GM10266 (cell line): Measurements from ENCODE around the gene SELENOT.

Source experiments
- DNase-seq: peaks from one replicate; pipeline ENCODE4 v3.0.0; 2012; ENCODE audit errors: extremely low spot score
- TF ChIP-seq, protein P1 (sequence below): IDR thresholded peaks from 2 replicates; pipeline ENCODE4 v1.5.1; 2012; ENCODE audit warnings: mild to moderate bottlenecking, low read depth; ENCODE audit not compliant: control insufficient read depth, insufficient read depth; ENCODE audit errors: missing control alignments

SELENOT gene

DNA sequence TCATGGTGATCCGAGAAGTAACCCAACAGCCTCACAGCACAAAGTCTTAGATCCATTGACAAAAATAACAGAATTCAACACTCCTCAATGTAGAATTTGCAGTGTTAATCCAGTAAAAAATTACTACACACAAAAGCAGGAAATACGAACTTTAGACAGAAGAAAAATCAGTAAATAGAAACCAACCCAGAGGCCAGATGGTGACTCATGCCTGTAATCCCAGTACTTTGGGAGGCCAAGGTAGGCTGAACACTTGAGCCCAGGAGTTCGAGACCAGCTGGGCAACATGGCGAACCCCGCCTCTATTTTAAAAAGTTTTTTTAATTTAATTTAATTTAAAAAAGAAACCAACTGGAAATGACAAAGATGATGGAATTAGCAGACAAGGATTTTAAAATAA, 36.1 kb downstream of the SELENOT start:
- DNase-seq: no peak
- TF ChIP-seq, protein P1, sequence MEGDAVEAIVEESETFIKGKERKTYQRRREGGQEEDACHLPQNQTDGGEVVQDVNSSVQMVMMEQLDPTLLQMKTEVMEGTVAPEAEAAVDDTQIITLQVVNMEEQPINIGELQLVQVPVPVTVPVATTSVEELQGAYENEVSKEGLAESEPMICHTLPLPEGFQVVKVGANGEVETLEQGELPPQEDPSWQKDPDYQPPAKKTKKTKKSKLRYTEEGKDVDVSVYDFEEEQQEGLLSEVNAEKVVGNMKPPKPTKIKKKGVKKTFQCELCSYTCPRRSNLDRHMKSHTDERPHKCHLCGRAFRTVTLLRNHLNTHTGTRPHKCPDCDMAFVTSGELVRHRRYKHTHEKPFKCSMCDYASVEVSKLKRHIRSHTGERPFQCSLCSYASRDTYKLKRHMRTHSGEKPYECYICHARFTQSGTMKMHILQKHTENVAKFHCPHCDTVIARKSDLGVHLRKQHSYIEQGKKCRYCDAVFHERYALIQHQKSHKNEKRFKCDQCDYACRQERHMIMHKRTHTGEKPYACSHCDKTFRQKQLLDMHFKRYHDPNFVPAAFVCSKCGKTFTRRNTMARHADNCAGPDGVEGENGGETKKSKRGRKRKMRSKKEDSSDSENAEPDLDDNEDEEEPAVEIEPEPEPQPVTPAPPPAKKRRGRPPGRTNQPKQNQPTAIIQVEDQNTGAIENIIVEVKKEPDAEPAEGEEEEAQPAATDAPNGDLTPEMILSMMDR: no peak

DNA sequence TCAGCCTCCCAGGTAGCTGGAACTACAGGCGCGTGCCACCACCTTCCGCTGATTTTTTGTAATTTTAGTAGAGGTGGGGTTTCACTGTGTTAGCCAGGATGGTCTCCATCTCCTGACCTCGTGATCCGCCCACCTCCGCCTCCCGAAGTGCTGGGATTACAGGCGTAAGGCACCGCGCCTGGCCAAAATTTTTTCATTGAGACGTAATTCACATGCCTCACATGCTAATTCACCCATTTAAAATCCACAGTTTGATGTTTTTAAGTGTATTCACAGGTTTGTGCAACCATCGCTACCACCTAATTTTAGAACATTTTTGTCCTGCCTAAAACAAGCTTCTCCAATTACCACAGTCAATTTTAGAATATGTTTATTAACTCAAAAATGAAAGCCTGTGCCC, 37.1 kb downstream of the SELENOT start:
- TF ChIP-seq, protein P1: no peak

DNA sequence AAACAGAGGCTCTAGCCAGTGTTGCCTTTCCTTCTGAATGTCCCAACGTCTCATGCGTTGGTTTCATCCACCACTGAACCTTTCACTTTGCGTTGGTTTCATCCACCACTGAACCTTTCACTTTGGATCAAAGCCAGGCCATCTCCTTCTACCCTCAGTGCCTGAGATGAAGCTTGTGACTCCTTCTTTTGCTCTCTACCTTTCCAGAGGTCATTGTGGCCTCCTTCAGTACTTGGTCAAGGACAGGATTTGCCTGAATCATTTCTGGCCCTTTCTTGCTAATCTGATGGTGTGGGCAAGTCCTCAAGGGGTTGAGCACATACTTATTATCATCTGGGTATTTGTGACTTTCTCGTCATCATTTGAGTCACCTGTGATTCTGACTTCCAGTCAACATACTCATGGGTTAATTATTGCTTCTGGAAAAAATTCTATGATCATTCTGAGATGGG, 50.0 kb downstream of the SELENOT start:
- TF ChIP-seq, protein P1: no peak
- no peak for DNase-seq

More for the DNA sequence above, 37.1 kb downstream of the SELENOT start:
- DNase-seq: no peak

DNA sequence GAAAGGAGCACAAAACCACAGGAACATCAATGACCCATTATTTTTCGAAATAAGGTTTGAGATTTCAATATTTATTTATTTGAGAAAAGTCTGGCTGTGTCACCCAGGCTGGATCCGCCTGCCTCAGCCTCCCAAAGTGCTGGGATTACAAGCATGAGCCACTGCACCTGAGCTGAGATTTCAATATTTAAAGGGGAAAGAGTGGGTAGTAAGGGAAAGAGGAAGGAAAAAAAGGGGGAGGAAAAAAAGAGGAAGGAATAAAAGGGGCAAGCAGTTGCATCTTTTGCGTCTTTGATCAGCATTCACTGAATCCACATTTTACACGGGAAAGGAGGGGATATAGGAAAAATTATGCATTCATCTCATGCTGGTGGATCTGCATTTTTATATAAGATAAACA, 53.2 kb downstream of the SELENOT start:
- no peak for DNase-seq
- TF ChIP-seq, protein P1: no peak

DNA sequence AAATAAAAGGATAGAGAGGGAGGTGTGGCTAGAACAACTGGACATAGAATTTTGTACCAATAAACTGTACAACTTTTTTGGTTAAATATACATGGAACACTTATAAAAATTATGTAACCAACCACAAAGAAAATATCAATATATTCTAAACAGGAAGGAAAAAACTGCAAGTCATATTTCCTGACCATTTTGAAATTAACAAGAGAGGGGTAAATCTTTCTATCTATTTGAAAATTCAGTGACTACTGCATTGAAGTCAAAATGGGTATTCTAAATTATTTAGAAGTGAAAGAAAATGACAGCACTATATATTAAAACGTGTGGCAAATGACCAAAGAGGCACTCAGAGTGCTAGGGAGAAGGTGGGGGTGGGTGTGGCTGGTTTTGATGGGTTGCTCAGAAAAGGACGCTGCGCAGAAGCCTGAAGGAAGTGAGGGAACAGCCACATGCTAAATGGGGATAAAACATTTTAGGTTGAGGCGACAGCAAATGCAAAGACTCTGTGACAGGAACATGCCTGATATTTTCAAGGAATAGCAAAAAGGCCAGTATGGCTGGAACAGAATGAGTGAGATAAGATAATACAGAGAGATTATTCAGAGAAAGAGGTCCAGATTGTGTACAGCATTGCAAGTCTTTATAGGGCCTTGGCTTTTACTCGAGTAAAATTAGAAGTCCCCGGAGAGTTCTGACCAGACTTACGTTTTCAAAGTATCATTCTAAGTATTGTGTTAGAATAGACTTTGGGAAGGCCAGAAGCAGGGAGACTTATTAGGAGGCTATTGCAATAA, 59.5 kb downstream of the SELENOT start:
- TF ChIP-seq, protein P1: no peak
- no peak for DNase-seq

DNA sequence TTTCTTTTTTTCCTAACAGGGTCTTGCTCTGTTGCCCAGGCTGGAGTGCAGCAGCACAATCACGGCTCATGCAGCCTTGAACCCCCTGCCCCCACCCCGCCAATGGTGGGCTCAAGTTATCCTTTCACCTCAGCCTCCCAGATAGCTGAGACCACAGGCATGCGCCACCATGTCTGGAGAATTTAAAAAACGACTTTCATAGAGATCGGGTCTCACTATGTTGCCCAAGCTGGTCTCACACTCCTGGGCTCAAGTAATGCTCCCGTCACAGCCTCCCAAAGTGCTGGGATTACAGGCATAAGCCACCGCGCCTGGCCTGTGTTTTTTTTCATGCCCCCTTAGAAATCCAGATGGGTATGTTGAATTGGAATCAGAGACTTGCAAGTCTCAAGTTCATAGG, 60.3 kb downstream of the SELENOT start:
- TF ChIP-seq, protein P1: no peak
- DNase-seq: no peak

DNA sequence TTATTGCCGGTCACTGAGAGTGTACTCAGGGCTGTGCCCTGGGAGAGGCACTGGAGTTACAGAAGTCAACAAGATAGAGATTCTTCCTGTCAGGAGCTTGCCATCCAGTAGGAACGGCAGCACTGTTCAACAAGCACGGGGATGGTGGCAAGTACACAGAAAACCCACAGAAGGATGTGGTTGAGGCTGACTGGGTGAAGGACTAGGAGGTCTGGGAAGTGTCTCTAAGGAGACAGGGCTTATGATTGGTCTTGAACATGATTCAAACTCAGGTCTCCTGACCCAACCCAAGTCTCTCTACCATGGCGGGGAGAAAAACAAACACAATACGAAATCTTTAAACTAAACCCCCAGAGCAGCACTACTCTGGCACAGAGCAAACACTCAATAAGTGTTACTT, 63.0 kb downstream of the SELENOT start:
- TF ChIP-seq, protein P1: no peak
- DNase-seq: no peak
